ENCODE results near the gene FCGBP.

DNA sequence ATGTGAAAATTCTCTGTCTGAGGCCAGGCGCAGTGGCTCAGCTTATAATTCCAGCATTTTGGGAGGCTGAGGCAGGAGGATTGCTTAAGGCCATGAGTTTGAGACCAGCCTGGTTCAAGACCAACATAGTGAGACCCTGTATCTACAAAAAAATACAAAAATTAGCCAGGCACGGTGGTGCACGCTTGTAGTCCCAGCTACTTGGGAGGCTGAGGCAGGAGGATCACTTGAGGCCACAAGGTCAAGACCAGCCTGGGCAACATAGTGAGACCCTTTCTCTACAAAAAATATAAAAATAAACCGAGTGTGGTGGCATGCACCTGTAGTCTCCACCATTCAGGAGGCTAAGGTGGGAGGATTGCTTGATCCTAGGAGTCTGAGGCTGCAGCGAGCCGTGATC lies 2.2 kb upstream of the FCGBP start:
- TF ChIP-seq, protein P1, sequence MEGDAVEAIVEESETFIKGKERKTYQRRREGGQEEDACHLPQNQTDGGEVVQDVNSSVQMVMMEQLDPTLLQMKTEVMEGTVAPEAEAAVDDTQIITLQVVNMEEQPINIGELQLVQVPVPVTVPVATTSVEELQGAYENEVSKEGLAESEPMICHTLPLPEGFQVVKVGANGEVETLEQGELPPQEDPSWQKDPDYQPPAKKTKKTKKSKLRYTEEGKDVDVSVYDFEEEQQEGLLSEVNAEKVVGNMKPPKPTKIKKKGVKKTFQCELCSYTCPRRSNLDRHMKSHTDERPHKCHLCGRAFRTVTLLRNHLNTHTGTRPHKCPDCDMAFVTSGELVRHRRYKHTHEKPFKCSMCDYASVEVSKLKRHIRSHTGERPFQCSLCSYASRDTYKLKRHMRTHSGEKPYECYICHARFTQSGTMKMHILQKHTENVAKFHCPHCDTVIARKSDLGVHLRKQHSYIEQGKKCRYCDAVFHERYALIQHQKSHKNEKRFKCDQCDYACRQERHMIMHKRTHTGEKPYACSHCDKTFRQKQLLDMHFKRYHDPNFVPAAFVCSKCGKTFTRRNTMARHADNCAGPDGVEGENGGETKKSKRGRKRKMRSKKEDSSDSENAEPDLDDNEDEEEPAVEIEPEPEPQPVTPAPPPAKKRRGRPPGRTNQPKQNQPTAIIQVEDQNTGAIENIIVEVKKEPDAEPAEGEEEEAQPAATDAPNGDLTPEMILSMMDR (conservative IDR thresholded peaks at IDR 0.05 in 1 of 2, IDR thresholded peaks at IDR 0.05 in 1 of 2; ENCODE audit: extremely low read depth in 1 of 2, insufficient read depth in 1 of 2, low read depth in 1 of 2, low read length in 2 of 2), result no peak
- TF ChIP-seq EZH2 (IDR thresholded peaks at IDR 0.05; ENCODE audit: borderline replicate concordance, low read length), result no peak
